Liver (tissue), 3 donors: Measurements from ENCODE around the gene GAS7.

Source experiments
- ATF3 ChIP-seq: IDR thresholded peaks from 2 replicates; pipeline ENCODE4 v1.6.1; 2016; ENCODE audit warnings: antibody characterized with exemption
- CTCF ChIP-seq: fragments of 150-350 bp; IDR thresholded peaks from 2 replicates; pipeline ENCODE4 v1.5.1; 2017; ENCODE audit warnings: improper control_type of control experiment, low read depth, low read length; ENCODE audit not compliant: missing input control
- EGR1 ChIP-seq, 2 donors: IDR thresholded peaks; 2 replicates each; pipeline ENCODE4 v1.6.1; 2016 to 2018; ENCODE audit warnings: antibody characterized with exemption in 2 of 2, low read depth in 2 of 2
- FOXA1 ChIP-seq: IDR thresholded peaks from 2 replicates; pipeline ENCODE4 v1.6.1; 2016; ENCODE audit warnings: antibody characterized with exemption
- FOXA2 ChIP-seq: IDR thresholded peaks from 2 replicates; pipeline ENCODE4 v1.6.1; 2016; ENCODE audit warnings: antibody characterized with exemption
- GABPA ChIP-seq, 2 donors: IDR thresholded peaks in 1 of 2; conservative IDR thresholded peaks in 1 of 2; 2 replicates each; pipeline ENCODE4 v1.6.1; 2016; ENCODE audit warnings: antibody characterized with exemption in 2 of 2, mild to moderate bottlenecking in 1 of 2, moderate library complexity in 1 of 2
- HNF4G ChIP-seq: IDR thresholded peaks from 2 replicates; pipeline ENCODE4 v1.6.1; 2016; ENCODE audit warnings: antibody characterized with exemption
- JUND ChIP-seq, 2 donors: IDR thresholded peaks; 2 replicates each; pipeline ENCODE4 v1.6.1; 2016; ENCODE audit warnings: antibody characterized with exemption in 2 of 2
- REST ChIP-seq: IDR thresholded peaks from 2 replicates; pipeline ENCODE4 v1.6.1; 2016; ENCODE audit warnings: antibody characterized with exemption, mild to moderate bottlenecking
- RXRA ChIP-seq, 2 donors: IDR thresholded peaks; 2 replicates each; pipeline ENCODE4 v1.6.1; 2017 to 2018; ENCODE audit warnings: antibody characterized with exemption in 2 of 2, mild to moderate bottlenecking in 1 of 2
- SP1 ChIP-seq: IDR thresholded peaks from 2 replicates; pipeline ENCODE4 v1.6.1; 2018; ENCODE audit warnings: antibody characterized with exemption, mild to moderate bottlenecking
- YY1 ChIP-seq: IDR thresholded peaks from 2 replicates; pipeline ENCODE4 v1.6.1; 2016; ENCODE audit warnings: antibody characterized with exemption, mild to moderate bottlenecking
- ZBTB33 ChIP-seq: IDR thresholded peaks from 2 replicates; pipeline ENCODE4 v1.6.1; 2016; ENCODE audit warnings: antibody characterized with exemption
- donor health status: healthy.
- donor health status: healthy.

- TF ChIP-seq YY1: no peak
- no peak for TF ChIP-seq JUND (IDR thresholded peaks at IDR 0.05)
- no peak for TF ChIP-seq CTCF
- no peak for TF ChIP-seq REST
- TF ChIP-seq HNF4G: no peak
- no peak for TF ChIP-seq ZBTB33
- no peak for TF ChIP-seq GABPA (IDR thresholded peaks at IDR 0.05 in 1 of 2, conservative IDR thresholded peaks at IDR 0.05 in 1 of 2)
- no peak for TF ChIP-seq FOXA1
- no peak for TF ChIP-seq ATF3
- no peak for TF ChIP-seq EGR1 (IDR thresholded peaks at IDR 0.05; ENCODE audit: low read depth in 2 of 2)
- no peak for TF ChIP-seq SP1
- no peak for TF ChIP-seq FOXA2
- no peak for TF ChIP-seq RXRA (IDR thresholded peaks at IDR 0.05)
Observed at GRCh38 chr17:10200645-10201044, 2.2 kb upstream of the GAS7 start.
